ENCODE data around the gene NPHS1.
"Not testable (repeated sequence)": the region's sequence is repeated elsewhere in the genome, so short reads cannot be mapped to it uniquely, and the experiment has no call there.

NPHS1 gene, protein sequence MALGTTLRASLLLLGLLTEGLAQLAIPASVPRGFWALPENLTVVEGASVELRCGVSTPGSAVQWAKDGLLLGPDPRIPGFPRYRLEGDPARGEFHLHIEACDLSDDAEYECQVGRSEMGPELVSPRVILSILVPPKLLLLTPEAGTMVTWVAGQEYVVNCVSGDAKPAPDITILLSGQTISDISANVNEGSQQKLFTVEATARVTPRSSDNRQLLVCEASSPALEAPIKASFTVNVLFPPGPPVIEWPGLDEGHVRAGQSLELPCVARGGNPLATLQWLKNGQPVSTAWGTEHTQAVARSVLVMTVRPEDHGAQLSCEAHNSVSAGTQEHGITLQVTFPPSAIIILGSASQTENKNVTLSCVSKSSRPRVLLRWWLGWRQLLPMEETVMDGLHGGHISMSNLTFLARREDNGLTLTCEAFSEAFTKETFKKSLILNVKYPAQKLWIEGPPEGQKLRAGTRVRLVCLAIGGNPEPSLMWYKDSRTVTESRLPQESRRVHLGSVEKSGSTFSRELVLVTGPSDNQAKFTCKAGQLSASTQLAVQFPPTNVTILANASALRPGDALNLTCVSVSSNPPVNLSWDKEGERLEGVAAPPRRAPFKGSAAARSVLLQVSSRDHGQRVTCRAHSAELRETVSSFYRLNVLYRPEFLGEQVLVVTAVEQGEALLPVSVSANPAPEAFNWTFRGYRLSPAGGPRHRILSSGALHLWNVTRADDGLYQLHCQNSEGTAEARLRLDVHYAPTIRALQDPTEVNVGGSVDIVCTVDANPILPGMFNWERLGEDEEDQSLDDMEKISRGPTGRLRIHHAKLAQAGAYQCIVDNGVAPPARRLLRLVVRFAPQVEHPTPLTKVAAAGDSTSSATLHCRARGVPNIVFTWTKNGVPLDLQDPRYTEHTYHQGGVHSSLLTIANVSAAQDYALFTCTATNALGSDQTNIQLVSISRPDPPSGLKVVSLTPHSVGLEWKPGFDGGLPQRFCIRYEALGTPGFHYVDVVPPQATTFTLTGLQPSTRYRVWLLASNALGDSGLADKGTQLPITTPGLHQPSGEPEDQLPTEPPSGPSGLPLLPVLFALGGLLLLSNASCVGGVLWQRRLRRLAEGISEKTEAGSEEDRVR (N-terminal part only)

DNA sequence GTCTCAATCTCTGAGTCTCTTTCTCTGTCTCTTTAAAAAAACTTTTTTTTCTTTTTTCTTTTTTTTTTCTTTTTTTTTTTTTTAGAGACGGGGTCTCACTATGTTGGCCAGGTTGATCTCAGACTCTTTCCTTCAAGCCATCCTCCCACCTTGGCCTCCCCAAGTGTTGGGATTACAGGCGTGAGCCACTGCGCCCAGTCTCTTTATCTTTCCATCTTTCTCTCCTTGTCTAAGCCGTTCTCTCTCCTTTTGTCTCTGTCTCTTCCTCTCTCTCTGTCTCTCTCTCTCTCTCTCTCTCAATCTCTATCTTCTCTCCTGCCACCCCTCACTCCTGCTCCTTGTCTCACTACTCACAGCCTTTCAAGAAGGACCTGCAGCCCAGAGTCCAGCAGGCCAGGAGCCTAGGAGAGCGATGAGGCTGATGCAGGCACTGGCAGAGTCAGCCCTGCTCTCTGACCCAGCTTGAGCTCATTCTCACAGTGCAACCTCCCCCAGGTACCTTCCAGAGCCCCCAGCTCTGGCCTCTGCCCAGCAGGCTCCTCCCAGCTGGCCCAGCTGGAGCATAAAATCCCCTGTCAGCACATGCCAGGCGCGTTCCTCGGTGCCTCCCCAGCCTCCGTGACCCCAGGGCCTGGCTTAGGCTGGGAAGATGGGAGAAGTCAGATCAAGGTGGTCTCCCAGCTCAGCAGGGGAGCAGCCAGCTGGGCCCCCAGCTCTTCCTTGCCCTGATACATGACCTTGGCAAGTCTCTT lies at the start of gene NPHS1:
Gene NPHS1, minus strand, starts transcription at position 476 of the 752 bp plus-strand sequence. CDS start 667 bp downstream, outside the sequence.
- no peak for DNase-seq (ENCODE audit: low read depth)

DNA sequence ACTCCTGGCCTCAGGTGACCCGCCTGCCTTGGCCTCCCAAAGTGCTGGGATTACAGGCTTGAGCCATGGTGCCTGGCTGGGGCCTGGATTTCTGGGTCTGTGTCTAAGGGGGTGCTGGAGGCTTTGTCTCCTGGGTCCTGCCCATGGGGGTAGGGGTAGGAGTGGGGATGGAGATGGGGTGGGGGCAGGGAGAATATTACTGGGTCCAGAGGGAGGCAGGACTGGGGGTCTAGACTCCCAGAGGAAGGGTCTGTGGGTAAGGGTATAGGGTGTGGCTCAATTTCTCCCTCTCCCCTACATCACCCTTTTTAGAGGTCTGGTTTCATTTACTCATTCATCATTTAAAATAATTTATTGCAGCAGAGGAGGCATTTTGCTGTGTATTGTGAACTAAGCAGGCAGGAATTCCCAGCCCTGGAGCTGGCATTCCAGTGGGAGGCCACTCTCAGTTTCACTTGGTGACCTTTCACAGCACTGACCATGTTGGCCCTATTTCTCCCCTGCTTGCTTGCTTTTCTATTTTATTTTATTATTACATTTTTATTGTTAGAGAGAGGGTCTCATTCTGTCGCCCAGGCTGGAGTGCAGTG lies 48.8 kb upstream of the NPHS1 start:
- DNase-seq (ENCODE audit: low read depth), result no peak

DNA sequence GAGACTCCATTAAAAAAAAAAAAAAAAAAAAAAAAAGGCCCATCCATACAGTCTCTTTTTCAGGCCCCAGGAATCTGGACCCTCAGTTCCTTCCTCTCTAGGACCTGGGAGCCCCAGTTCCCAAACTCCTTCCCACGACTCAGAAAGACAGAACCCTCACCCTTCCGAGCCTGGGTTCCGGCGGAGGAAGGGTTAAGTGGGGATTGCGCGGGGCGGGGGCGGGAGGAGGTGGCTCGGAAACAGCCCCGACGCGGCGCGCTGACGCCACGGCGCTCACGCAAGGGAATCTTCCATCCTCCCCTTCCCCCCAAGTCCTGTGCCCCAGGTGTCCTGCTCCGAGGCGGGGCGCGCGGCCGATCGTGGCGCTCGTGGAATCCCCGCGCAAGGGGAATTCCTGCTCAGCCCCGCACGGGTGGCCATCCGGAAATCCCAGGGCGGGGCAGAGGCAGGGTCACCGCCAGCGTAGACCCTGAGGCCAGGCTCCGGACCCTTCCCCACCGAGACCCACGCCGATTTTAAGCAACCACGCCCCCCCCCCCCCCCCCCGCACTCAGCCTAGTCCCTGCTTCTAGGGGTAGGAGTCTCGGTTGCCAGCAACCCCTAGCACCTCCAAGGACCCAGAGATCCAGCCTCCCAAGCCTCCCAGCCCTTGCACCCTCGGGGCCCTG lies 47.4 kb upstream of the NPHS1 start:
- peak; percentile 59 for DNase-seq (ENCODE audit: low read depth)

DNA sequence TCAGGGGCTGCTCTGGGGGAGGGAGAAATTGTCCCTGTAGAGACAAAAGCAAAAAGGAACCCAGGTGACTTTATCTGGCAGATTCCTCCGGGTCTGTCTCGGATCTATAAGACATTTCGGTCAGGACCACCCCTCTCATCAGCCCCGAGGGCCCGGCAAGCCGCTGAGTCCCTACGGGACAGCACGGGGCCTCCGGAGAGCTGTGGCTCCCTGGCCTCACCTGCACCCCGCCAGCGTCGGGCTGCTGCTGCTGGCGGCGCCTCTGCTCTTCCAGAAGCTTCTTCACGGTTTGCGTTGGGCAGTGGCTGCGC lies 46.1 kb upstream of the NPHS1 start:
- DNase-seq (ENCODE audit: low read depth), result no peak

DNA sequence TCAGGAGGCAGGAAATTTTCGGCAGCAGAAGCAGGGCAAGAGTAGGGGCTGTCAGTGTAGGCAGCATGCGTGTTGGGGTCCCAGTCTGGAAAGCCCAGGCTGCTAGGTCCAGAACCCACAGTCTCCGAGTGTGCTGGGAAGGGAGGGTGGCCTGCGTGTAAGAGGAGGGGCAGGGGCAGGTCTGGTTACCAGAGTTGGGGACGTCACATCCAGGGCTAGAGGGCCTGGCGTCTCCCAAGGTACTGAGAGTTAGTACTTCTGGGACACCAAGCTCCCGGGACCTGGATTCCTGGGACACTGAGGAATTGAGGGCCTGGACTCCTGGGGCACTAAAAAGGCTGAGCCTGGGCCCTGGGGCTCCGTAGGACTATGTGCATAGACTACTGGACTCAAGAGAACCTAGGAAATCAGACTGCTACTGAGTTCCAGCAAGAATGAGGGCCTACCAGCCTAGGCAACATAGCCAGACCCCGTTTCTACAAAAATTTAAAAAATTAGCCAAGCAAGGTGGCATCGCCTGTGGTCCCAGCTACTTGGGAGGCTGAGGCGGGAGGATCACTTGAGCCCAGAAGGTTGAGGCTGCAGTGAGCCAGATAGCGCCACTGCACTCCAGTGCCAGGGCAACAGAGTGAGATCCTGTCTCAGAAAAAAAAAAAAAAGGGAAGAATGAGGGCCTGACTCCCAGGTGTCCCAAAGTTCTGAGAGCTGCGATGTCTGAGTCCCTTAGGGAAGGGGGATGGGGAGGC lies 45.6 kb upstream of the NPHS1 start:
- DNase-seq (ENCODE audit: low read depth), result no peak

DNA sequence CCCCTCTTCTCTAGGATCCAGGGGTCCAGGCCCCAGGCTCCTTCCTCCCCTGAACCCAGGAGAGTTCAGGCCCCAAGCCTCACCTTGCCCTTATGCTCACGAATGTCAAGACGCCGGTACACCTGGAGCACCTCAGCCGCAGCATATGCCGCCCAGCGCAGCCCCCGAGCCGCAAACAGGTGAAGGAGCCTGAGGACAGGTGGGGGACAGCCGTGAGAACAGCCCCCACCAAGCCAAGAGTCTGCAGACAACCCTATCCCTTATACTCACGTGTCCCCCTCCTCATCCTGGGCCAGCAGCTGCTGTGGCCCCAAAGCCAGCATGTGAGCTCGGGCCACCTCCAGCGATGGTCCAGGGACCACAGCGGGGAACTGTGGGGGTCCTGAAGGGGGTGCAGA lies 44.3 kb upstream of the NPHS1 start:
- no peak for DNase-seq (ENCODE audit: low read depth)

DNA sequence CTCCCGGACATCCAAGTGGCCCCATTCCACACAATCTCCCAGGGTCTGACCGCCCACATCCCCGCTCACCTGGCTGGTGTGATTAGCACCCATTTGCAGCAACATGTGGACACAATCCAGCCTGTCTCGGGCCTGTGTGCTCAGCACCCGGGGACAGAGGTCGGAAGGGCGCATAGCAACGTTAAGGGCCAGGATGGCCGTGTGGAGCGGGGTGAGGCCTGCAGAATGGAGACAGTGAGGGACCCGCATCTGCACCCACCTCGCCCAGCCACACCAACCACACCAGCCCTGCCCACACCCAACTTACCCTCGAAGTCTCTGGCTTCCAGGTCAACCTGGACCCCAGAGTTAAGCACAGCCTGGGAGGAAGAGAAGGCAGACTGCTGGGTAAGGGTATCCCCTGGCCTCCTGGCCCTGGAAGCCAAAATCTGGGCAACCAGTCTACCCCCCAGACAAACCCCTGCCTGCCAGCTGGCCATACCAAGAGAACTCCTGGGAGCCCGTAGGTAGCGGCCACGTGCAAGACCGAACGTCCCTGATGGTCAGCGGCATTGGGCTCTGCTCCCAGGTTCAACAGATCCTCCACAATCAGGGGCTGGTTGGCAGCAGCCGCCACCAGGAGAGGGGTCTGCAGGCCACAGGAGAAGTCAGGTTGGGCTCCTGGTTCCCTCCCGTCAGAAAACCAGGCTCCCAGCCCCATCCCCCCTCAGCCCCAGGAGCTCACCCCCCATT lies 43.8 kb upstream of the NPHS1 start:
- no peak for DNase-seq (ENCODE audit: low read depth)

DNA sequence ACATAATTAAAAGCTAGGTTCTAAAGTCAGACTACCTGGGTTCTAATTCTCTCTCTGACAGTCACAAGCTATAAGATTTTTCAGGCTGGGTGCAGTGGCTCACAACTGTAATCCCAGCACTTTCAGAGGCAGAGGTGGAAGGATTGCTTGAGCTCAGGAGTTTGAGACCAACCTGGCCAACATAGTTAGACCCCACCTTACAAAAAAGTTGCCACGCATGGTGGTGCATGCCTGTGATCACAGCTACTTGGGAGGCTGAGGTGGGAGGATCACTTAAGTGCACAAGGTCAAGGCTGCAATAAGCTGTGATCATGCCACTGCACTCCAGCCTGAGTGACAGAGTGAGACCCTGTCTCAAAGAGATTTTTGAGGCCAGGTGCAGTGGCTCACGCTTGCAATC lies 42.0 kb upstream of the NPHS1 start:
- no peak for DNase-seq (ENCODE audit: low read depth)

DNA sequence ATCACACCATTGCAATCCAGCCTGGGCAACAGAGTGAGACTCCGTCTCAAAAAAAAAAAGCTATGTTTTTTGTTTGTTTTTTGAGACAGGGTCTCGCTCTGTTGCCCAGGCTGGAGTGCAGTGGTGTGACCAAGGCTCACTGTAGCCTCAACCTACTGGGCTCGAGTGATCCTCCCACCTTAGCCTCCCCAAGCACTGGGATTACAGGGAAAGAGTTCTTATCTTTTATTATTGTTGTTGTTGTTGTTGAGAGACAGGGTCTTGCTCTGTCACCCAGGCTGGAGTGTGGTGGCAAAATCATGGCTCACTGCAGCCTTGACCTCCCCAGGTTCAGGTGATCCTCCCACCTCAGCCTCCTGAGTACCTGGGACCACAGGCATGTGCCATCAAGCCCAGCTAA lies 39.5 kb upstream of the NPHS1 start:
- DNase-seq (ENCODE audit: low read depth), result not testable (repeated sequence)

DNA sequence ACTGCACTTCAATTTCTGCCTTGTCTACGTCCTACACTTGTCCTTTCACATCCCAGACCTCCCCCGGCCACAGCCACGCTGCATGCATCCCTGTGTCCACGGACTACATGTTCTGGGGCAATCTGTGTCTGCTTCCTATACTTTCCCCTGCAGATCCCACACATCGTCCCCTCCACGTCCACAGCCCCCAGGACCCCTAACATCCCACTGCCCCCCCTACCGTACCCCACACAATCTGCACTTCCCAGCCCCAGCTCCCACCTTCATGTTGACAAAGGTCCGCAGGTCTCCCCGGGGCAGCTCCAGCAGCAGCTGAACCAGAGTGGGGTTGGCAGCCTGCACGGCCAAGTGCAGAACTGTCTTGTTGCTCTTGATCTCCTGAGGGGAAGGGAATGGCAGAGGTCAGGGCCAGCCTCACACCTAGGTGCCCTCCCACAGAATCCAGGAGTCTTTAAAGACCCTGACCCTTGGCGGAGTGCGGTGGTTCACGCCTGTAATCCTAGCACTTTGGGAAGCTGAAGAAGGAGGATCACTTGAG lies 37.9 kb upstream of the NPHS1 start:
- no peak for DNase-seq (ENCODE audit: low read depth)

DNA sequence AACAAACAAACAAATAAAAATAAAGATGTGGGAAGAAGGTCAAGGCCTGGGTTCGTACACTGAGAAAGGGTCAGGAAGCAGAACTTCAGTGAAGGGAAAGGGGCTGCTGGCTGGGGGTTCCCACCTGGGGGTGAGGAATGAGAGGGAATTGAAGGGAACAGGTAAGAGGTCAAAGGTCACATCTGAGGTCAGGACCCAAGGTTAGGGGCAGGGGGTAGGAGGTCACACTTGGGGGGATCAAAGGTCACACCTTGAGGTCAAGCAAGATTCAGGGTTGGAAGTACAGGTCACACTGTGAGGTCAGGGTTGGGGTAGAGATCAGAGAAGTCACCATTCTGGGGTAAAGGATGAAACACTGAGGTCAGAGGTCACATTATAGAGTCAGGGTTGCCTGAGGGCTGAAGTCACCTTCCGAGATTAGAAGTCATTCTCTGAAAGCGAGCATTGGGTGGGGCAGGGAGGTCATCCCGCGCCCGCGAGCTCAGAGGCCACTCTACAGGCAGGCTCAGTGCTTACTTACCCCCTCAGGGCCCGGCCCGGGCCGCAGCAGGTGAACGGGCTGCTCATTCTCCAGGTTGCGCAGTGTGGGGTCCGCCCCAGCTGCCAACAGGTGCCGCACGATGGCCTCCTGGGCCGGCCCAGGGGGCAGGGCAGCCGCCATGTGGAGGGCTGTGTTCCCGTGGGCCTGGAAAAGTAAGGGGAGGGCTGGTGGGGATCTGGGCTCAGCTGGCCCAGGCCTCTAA lies 37.2 kb upstream of the NPHS1 start:
- DNase-seq (ENCODE audit: low read depth), result no peak

DNA sequence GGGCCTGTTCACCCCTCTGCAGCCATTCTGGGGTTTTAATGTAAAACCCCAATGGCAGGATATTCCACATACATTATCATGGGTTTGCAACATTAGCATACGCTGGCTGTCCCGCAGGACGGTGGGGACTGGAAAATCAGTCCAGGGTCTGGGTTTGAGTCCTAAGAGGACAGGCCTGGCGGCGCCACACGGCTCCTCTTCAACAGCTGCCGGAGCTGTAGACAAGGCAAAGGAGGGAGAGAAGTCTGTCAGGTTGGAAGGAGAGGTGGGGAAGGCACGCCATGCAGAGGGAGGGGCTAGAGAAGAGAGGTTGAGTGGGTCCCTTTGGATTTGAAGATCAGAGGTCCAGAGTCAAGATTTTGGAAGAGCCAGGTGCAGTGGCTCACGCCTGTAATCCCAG lies 36.1 kb upstream of the NPHS1 start:
- no peak for DNase-seq (ENCODE audit: low read depth)

DNA sequence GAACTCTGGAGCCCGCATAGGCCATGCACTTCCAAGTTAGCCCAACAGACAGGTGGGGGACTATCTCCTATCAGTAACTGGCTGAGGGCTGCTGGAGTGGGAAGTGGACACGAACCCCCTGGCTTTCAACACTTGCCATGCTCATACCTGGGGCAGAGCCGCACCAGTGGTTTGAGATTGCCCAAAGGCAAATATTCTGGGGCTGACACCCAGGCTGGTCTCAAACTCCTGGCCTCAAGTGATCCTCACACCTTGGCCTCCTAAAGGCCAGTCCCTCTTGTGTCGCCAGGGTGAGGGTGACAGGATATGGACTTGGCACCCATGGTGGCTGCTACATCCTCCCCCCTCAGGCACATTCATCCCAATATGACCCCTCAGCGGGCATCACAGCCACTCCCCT lies 34.9 kb upstream of the NPHS1 start:
- no peak for DNase-seq (ENCODE audit: low read depth)

DNA sequence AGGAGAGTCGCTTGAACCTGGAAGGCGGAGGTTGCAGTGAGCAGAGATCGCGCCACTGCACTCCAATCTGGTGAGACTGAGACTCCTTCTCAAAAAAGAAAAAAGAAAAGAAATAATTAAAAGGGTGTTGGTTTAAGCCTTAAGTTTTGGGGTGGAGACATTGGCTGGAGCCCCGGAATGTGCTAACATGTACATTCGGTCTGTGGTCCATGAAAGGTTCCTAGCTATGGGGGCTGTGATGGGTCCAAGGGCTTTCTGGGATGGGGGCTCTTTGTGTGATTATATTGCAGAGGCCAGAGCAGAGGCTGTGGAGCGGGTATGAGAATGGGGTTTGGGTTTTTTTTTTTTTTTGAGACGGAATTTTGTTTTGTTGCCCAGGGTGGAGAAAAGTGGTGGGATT lies 33.6 kb upstream of the NPHS1 start:
- DNase-seq (ENCODE audit: low read depth), result no peak

DNA sequence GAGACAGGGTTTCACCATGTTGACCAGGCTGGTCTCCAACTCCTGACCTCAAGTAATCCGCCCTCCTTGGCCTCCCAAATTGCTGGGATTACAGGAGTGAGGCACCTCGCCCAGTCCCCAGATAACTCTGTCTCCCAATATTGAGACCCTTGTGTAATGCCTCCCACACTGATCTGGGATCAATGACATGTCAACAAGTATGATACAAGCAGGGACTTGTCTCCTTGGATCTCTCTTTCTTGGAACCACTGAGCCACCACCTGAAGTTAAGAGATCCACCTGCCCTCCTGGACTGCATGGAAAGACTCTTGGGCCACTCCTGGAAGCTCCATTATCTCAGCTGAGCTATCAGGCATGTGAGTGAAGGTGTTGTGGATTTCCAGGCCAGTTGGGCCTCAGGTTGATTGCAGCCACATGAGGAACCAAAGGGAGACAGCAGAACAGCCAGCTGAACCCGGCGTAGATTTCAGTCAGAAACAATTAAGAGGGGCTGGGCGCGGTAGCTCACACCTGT lies 33.0 kb upstream of the NPHS1 start:
- DNase-seq (ENCODE audit: low read depth), result no peak

DNA sequence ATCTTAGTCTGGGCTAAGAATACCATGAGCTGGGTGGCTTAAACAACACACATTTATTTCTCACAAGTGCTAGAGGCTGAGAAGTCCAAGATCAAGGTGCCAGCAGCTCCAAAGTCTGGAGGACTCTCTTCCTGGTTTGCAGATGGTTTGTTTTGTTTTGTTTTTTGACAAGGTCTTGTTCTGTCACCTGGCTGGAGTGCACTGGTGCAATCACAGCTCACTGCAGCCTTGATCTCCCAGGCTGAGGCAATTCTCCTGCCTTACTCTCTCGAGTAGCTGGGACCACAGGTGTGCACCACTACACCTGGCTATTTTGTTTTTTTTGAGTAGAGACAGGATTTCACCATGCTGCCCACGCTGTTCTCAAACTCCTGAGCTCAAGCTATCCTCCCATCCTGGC lies 31.6 kb upstream of the NPHS1 start:
- DNase-seq (ENCODE audit: low read depth), result no peak

DNA sequence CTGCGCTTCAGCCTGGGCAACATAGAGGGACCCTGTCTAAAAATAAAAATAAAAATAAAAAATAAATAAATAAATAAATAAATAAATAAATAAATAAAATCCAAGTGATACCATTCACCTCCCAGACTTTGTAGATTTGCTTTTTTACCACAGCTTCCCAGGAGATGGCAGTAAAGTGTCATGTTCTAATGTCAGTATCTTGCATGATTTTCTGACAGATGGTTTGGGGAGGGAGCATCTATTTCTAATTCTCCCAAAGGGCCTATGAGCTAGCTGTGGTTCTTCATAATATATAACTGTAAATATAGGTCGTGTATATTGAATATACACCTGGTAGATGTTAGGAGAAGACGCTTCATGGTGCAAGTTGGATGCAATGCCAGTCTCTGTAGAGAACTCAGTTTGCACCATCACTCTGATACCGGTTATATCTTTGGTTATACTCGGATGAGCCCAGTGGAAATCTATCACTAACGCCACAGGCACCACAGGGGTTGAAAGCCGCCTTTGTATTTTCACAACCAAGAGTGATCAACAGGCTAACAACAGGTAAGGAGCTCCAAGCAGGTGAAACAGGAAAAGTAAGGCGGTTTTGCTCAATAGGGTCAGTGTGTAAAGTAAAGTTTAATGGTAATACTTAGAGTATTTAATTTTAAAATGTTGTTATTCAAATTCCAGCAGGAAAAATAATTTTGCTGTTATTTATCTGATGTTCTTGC lies 30.0 kb upstream of the NPHS1 start:
- no peak for DNase-seq (ENCODE audit: low read depth)

DNA sequence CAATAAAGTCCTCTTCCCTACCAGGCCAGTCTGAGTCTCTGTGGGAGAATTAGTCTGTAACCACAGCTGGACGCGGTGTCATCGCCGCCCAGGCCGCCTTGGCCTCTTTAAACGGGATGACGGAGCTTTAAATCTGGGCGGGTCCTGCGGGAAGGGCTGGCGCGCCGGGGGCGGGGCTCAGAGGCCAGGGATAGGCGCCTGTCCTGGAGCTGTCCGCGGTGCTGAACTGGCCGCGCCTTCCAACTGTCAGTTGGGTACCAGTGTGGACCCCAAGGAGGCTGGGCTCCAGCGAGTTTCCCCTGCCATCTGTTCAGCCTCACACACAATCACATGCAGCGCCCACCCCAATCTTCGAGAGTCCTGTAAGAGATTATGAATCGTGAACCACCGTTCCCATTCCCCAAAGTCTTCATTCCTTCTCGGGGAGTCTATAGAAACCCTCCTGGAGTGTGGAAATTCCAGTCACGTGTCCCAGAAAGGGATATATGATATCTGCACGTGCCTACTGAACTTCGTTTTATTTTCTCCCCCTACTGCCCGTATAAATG lies 27.5 kb upstream of the NPHS1 start:
- peak; percentile 74 for DNase-seq (ENCODE audit: low read depth)

Measured in CMK (cell line).